ENCODE measurements around the gene TTLL13.

- TF ChIP-seq CTCF (IDR thresholded peaks at IDR 0.05): no peak
- TF ChIP-seq REST (IDR thresholded peaks at IDR 0.05; ENCODE audit: low read depth, low read length): no peak
- TF ChIP-seq, protein P1, sequence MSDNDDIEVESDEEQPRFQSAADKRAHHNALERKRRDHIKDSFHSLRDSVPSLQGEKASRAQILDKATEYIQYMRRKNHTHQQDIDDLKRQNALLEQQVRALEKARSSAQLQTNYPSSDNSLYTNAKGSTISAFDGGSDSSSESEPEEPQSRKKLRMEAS (IDR thresholded peaks at IDR 0.05; ENCODE audit: low read depth): no peak
- TF ChIP-seq TEAD4 (IDR thresholded peaks at IDR 0.05; ENCODE audit: borderline replicate concordance, insufficient read depth): no peak
- TF ChIP-seq GABPA (IDR thresholded peaks at IDR 0.05; ENCODE audit: low read depth): no peak
- no peak for TF ChIP-seq RCOR1 (IDR thresholded peaks at IDR 0.05; ENCODE audit: low read length)
- TF ChIP-seq MXI1 (IDR thresholded peaks at IDR 0.05; ENCODE audit: low read depth, low read length): no peak
- no peak for TF ChIP-seq RFX5 (IDR thresholded peaks at IDR 0.05; ENCODE audit: low read length)
- TF ChIP-seq FOXM1 (IDR thresholded peaks at IDR 0.05; ENCODE audit: low read depth): no peak
- TF ChIP-seq ELF1 (IDR thresholded peaks at IDR 0.05): no peak
- TF ChIP-seq POLR2AphosphoS5 (IDR thresholded peaks at IDR 0.05; ENCODE audit: low read depth, low read length): no peak
- TF ChIP-seq TAF1 (IDR thresholded peaks at IDR 0.05; ENCODE audit: borderline replicate concordance, low read depth, low read length): no peak
- no peak for TF ChIP-seq CHD2 (IDR thresholded peaks at IDR 0.05; ENCODE audit: low read length, partially characterized antibody)
Observed at GRCh38 chr15:90243943-90244639, 5.3 kb upstream of the TTLL13 start.
